WERI-Rb-1 (cell line): Measurements from ENCODE around the gene MAGED4B.
"Not testable (repeated sequence)": the region's sequence is repeated elsewhere in the genome, so short reads cannot be mapped to it uniquely, and the experiment has no call there.

ENCODE experiments used
- DNase-seq: peaks from one replicate; pipeline ENCODE4 v3.0.0-alpha.2; 2020
- H3K27ac ChIP-seq: fragments of 250-450 bp; sonication (Bioruptor Pico); 2 replicates; pipeline ENCODE4 v1.5.1; 2020; ENCODE audit warnings: mild to moderate bottlenecking, moderate library complexity
- H3K27me3 ChIP-seq: fragments of 250-450 bp; sonication (Bioruptor Pico); 2 replicates; pipeline ENCODE4 v1.5.1; 2021; ENCODE audit warnings: mild to moderate bottlenecking, low read depth, moderate library complexity; ENCODE audit not compliant: insufficient read depth, severe bottlenecking
- H3K36me3 ChIP-seq: fragments of 250-450 bp; sonication (Bioruptor Pico); 2 replicates; pipeline ENCODE4 v1.5.1; 2020; ENCODE audit warnings: mild to moderate bottlenecking, moderate library complexity
- H3K4me3 ChIP-seq: 2 replicates; pipeline ENCODE4 v1.5.1; 2011; ENCODE audit warnings: low read depth, mild to moderate bottlenecking, control low read depth, low read length
- H3K9me3 ChIP-seq: fragments of 250-450 bp; sonication (Bioruptor Pico); 2 replicates; pipeline ENCODE4 v1.5.1; 2021; ENCODE audit warnings: mild to moderate bottlenecking, moderate library complexity; ENCODE audit not compliant: severe bottlenecking
- CTCF ChIP-seq: IDR thresholded peaks from 2 replicates; pipeline ENCODE4 v1.5.1; 2011; ENCODE audit warnings: low read depth, mild to moderate bottlenecking, control low read depth, inconsistent platforms, low read length

The MAGED4B gene

GRCh38 chrX:52068666-52069640 lies at the start of gene MAGED4B:
Gene MAGED4B, minus strand, starts transcription at chrX:52069183. Its CDS starts 1,011 bp downstream, at chrX:52068172.
- H3K27me3 ChIP-seq, H3K27ac ChIP-seq, H3K9me3 ChIP-seq, H3K36me3 ChIP-seq, DNase-seq, H3K4me3 ChIP-seq: not testable (repeated sequence)

GRCh38 chrX:52118262-52118661 lies 49.3 kb upstream of the MAGED4B start:
- no peak overlapping the region for H3K4me3 ChIP-seq
- H3K36me3 ChIP-seq: no peaks in the 10 kb centered on the region
- no peak for TF ChIP-seq CTCF
- no peak for DNase-seq
- no peaks in the 10 kb centered on the region for H3K27me3 ChIP-seq
- no peak overlapping the region for H3K27ac ChIP-seq
- H3K9me3 ChIP-seq: no peaks in the 10 kb centered on the region

- no peak overlapping the region for H3K27ac ChIP-seq
- no peak overlapping the region for H3K4me3 ChIP-seq
- H3K9me3 ChIP-seq: no peaks in the 10 kb centered on the region
- peaks cover 38% of the 10 kb centered on the region for H3K27me3 ChIP-seq
- no peak for TF ChIP-seq CTCF
- DNase-seq: no peak
- no peaks in the 10 kb centered on the region for H3K36me3 ChIP-seq
These were observed 13.6 kb upstream of the MAGED4B start for GRCh38 chrX:52082578-52082977.

GRCh38 chrX:52078131-52078530 lies 9.1 kb upstream of the MAGED4B start:
- no peaks in the 10 kb centered on the region for H3K36me3 ChIP-seq
- no peak for TF ChIP-seq CTCF
- no peak for DNase-seq

GRCh38 chrX:52042288-52042687 lies 26.7 kb downstream of the MAGED4B start:
- not testable (repeated sequence) for H3K27me3 ChIP-seq, DNase-seq, H3K4me3 ChIP-seq, H3K36me3 ChIP-seq, H3K27ac ChIP-seq, H3K9me3 ChIP-seq

More at GRCh38 chrX:52078131-52078530, 9.1 kb upstream of the MAGED4B start:
- H3K27ac ChIP-seq: no peak overlapping the region
- H3K9me3 ChIP-seq: no peaks in the 10 kb centered on the region
- peaks cover 22% of the 10 kb centered on the region for H3K27me3 ChIP-seq
- no peak overlapping the region for H3K4me3 ChIP-seq

GRCh38 chrX:52034211-52034610 lies 34.8 kb downstream of the MAGED4B start:
- no peak for TF ChIP-seq CTCF
- Histone ChIP-seq H3K4me3 (no peak overlapping the region), H3K27me3 (peaks cover 36% of the 10 kb centered on the region), H3K36me3 (no peaks in the 10 kb centered on the region), H3K27ac (no peak overlapping the region), H3K9me3 (no peaks in the 10 kb centered on the region)
- no peak for DNase-seq
